CD14-positive monocyte (primary cell): Measurements from ENCODE around the gene PARP16. TPM values are rescaled to one million over a fixed set of nuclear protein-coding genes. Genes with fewer than 3 reads are reported as not detected.
"Not testable (repeated sequence)": the region's sequence is repeated elsewhere in the genome, so short reads cannot be mapped to it uniquely, and the experiment has no call there.

Source experiments
- DNase-seq, 3 donors: peaks; one replicate each; pipeline ENCODE4 v3.0.0-alpha.2; 2011 to 2022
- H2AFZ ChIP-seq: 2 replicates; pipeline ENCODE4 v1.6.0; 2012; ENCODE audit warnings: mild to moderate bottlenecking, low read depth, low read length, inconsistent platforms; ENCODE audit not compliant: insufficient read depth, poor library complexity, severe bottlenecking
- H3K27ac ChIP-seq, 2 donors: 1 replicate in 1 of 2; 2 replicates in 1 of 2; pipeline ENCODE4 v1.5.1; 2012 to 2013; ENCODE audit warnings: low read length in 2 of 2, control low read depth in 1 of 2, inconsistent platforms in 1 of 2, low read depth in 1 of 2, mild to moderate bottlenecking in 1 of 2
- H3K27me3 ChIP-seq, 2 donors: one replicate each; pipeline versions ENCODE4 v1.6.0 to v1.6.1; 2011 to 2013; ENCODE audit warnings: low read length in 2 of 2; ENCODE audit not compliant: control insufficient read depth in 2 of 2, insufficient read depth in 2 of 2
- H3K36me3 ChIP-seq, 2 donors: replicated peaks in 1 of 2; 1 replicate in 1 of 2; 2 replicates in 1 of 2; pipeline versions ENCODE4 v1.5.1 to v1.6.1; 2012 to 2013; ENCODE audit warnings: low read length in 2 of 2, control low read depth in 1 of 2, inconsistent platforms in 1 of 2, mild to moderate bottlenecking in 1 of 2; ENCODE audit not compliant: insufficient read depth in 2 of 2, control insufficient read depth in 1 of 2
- H3K4me1 ChIP-seq, 2 donors: 1 replicate in 1 of 2; 2 replicates in 1 of 2; pipeline versions ENCODE4 v1.5.1 to v1.6.1; 2012 to 2013; ENCODE audit warnings: low read length in 2 of 2, control low read depth in 1 of 2, inconsistent platforms in 1 of 2, mild to moderate bottlenecking in 1 of 2, moderate library complexity in 1 of 2; ENCODE audit not compliant: insufficient read depth in 2 of 2, control insufficient read depth in 1 of 2
- H3K4me2 ChIP-seq: replicated peaks from 2 replicates; pipeline ENCODE3; 2012; ENCODE audit warnings: low read length, moderate library complexity, mild to moderate bottlenecking; ENCODE audit not compliant: poor library complexity, severe bottlenecking; ENCODE audit errors: extremely low read depth
- H3K4me3 ChIP-seq, 3 experiments: fragments of 200-600 bp in 1 of 3; sonication (generic) in 1 of 3; replicated peaks in 1 of 3; 1 replicate in 2 of 3; 2 replicates in 1 of 3; pipeline ENCODE4 v1.5.1; 2011 to 2013; ENCODE audit warnings: low read length in 3 of 3, mild to moderate bottlenecking in 3 of 3, control low read depth in 2 of 3, low read depth in 2 of 3, inconsistent platforms in 1 of 3, moderate library complexity in 1 of 3
- H3K79me2 ChIP-seq: 2 replicates; pipeline ENCODE4 v1.6.0; 2012; ENCODE audit warnings: mild to moderate bottlenecking, control low read depth, inconsistent platforms, low read length, moderate library complexity; ENCODE audit not compliant: insufficient read depth
- H3K9ac ChIP-seq: 2 replicates; pipeline ENCODE4 v1.6.0; 2017; ENCODE audit warnings: low read length, mild to moderate bottlenecking; ENCODE audit not compliant: insufficient read depth, poor library complexity, severe bottlenecking
- H3K9me3 ChIP-seq, 2 donors: replicated peaks in 1 of 2; 1 replicate in 1 of 2; 2 replicates in 1 of 2; pipeline versions ENCODE4 v1.5.1 to v1.6.1; 2012 to 2013; ENCODE audit warnings: low read length in 2 of 2, control low read depth in 1 of 2; ENCODE audit not compliant: control insufficient read depth in 1 of 2, insufficient read depth in 1 of 2
- H4K20me1 ChIP-seq: 2 replicates; pipeline ENCODE4 v1.6.0; 2012; ENCODE audit warnings: mild to moderate bottlenecking, low read length, control low read depth, moderate library complexity; ENCODE audit not compliant: insufficient read depth
- H3K27ac Mint-ChIP-seq, 7 donors: one replicate each; pipeline ENCODE4 v1.8.0; 2020; ENCODE audit warnings: mild to moderate bottlenecking in 7 of 7, mixed read lengths in 7 of 7, moderate library complexity in 6 of 7, inconsistent platforms in 2 of 7
- H3K27me3 Mint-ChIP-seq, 3 donors: one replicate each; pipeline ENCODE4 v1.8.0; 2021 to 2022; ENCODE audit warnings: low read depth in 3 of 3, mild to moderate bottlenecking in 3 of 3, mixed read lengths in 3 of 3, moderate library complexity in 3 of 3, inconsistent platforms in 1 of 3
- H3K36me3 Mint-ChIP-seq, 2 donors: one replicate each; pipeline ENCODE4 v1.8.0; 2020; ENCODE audit warnings: mixed read lengths in 2 of 2, inconsistent platforms in 1 of 2, mild to moderate bottlenecking in 1 of 2
- H3K4me1 Mint-ChIP-seq: one replicate; pipeline ENCODE4 v1.8.0; 2020; ENCODE audit warnings: mild to moderate bottlenecking, mixed read lengths
- H3K4me3 Mint-ChIP-seq, 2 donors: one replicate each; pipeline ENCODE4 v1.8.0; 2020; ENCODE audit warnings: mild to moderate bottlenecking in 2 of 2, mixed read lengths in 2 of 2, moderate library complexity in 1 of 2
- H3K9me3 Mint-ChIP-seq, 7 donors: one replicate each; pipeline ENCODE4 v1.8.0; 2020 to 2022; ENCODE audit warnings: mixed read lengths in 7 of 7, mild to moderate bottlenecking in 6 of 7, moderate library complexity in 6 of 7, inconsistent platforms in 2 of 7
- CTCF ChIP-seq: fragments of 200-600 bp; IDR thresholded peaks from one replicate; pipeline ENCODE4 v1.8.0; 2022; ENCODE audit warnings: antibody characterized with exemption, mild to moderate bottlenecking
- WGBS: methylation state at CpG from one replicate; pipeline ENCODE4 v1.1.5; 2013; ENCODE audit warnings: missing lambda C conversion rate; ENCODE audit not compliant: insufficient coverage; 5-methylcytosine and 5-hydroxymethylcytosine counted together
- intact Hi-C, 2 donors: fragments of 100-400 bp; cut with micrococcal nuclease; formaldehyde crosslinking; loops; one replicate each; pipeline versions ENCODE4 v1.15.0 to v1.15.1; 2023
- polyA plus RNA-seq, 3 donors: library from polyadenylated mRNA; depleted of rRNA in 1 of 3; unstranded in 2 of 3; stranded (reverse) in 1 of 3; fragments of 300-500 nt in 2 of 3; fragments of >200 nt in 1 of 3; fragmentation: Illumina TruSeq in 2 of 3; gene quantifications; 1 replicate in 2 of 3; 2 replicates in 1 of 3; pipeline ENCODE4 v1.2.3, GENCODE V29; 2012 to 2021

Gene PARP16
- polyA plus RNA-seq, 3 donors: 4.8 to 6.9 (median 5.7) TPM

GRCh38 chr15:65245096-65245856 is 41.4 kb downstream of the PARP16 start:
- no peak for TF ChIP-seq CTCF
- Histone ChIP-seq H2AFZ (no peak overlapping the region), H3K4me1 (peaks cover 0 to 6% of the 10 kb centered on the region in 2 donors), H3K9me3 (no peaks in the 10 kb centered on the region), H3K36me3 (no peaks in the 10 kb centered on the region), H3K4me3 (no peak overlapping the region), H3K4me2 (no peak overlapping the region), H3K9ac (no peak overlapping the region), H3K27me3 (no peaks in the 10 kb centered on the region), H4K20me1 (no peaks in the 10 kb centered on the region), H3K79me2 (no peaks in the 10 kb centered on the region), H3K27ac (no peak overlapping the region)
- no peak overlapping the region for H3K27ac Mint-ChIP-seq
- no peak overlapping the region for H3K4me3 Mint-ChIP-seq
- peaks cover 5% of the 10 kb centered on the region for H3K4me1 Mint-ChIP-seq
- H3K9me3 Mint-ChIP-seq: peaks cover 0 to 3% (median 2%) of the 10 kb centered on the region in 7 donors
- H3K36me3 Mint-ChIP-seq: peaks cover 0 to 8% of the 10 kb centered on the region in 2 donors
- 85% methylated on average over 8 of the region's 11 CpGs for WGBS
- peaks cover 0 to 2% (median 0%) of the 10 kb centered on the region in 3 donors for H3K27me3 Mint-ChIP-seq
- DNase-seq: no peak
- intact Hi-C loops: no loop called here

GRCh38 chr15:65244638-65245037 is 42.0 kb downstream of the PARP16 start:
- Histone ChIP-seq H2AFZ (no peak overlapping the region), H3K9ac (no peak overlapping the region), H3K9me3 (no peaks in the 10 kb centered on the region), H3K4me3 (no peak overlapping the region), H4K20me1 (no peaks in the 10 kb centered on the region), H3K36me3 (no peaks in the 10 kb centered on the region), H3K4me2 (no peak overlapping the region), H3K27ac (no peak overlapping the region), H3K27me3 (no peaks in the 10 kb centered on the region), H3K79me2 (no peaks in the 10 kb centered on the region), H3K4me1 (peaks cover 0 to 7% of the 10 kb centered on the region in 2 donors)
- TF ChIP-seq CTCF: no peak
- H3K27ac Mint-ChIP-seq: no peak overlapping the region
- H3K9me3 Mint-ChIP-seq: peaks cover 0 to 3% (median 2%) of the 10 kb centered on the region in 7 donors
- H3K4me1 Mint-ChIP-seq: peaks cover 5% of the 10 kb centered on the region
- H3K27me3 Mint-ChIP-seq: no peaks in the 10 kb centered on the region
- H3K4me3 Mint-ChIP-seq: no peak overlapping the region
- DNase-seq: no peak
- H3K36me3 Mint-ChIP-seq: peaks cover 0 to 8% of the 10 kb centered on the region in 2 donors
- intact Hi-C loops: no loop called here

DNA sequence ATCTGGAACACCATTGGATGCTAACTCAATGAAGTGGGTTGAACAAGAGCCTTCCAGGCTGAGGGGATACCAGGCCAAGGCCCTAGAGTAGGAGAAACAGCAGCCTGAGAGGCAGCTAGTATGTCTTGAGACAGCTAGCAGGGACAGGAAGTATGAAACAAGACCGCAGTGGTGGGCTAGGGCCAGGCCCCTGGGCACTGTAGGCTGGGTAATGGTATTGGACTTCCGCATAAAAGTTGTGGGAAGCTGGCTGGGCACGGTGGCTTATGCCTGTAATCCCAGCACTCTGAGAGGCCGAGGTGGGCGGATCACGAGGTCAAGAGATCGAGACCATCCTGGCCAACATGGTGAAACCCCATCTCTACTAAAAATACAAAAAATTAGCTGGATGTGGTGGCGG is 50.2 kb downstream of the PARP16 start:
- H3K4me1 Mint-ChIP-seq, H3K4me3 Mint-ChIP-seq, H3K27ac ChIP-seq, H3K79me2 ChIP-seq, H4K20me1 ChIP-seq, H3K9me3 Mint-ChIP-seq, H3K27me3 Mint-ChIP-seq, H3K4me1 ChIP-seq, DNase-seq, H3K36me3 ChIP-seq, H3K9me3 ChIP-seq, H3K4me3 ChIP-seq, H3K36me3 Mint-ChIP-seq, H3K27me3 ChIP-seq, H3K9ac ChIP-seq, H3K4me2 ChIP-seq, H3K27ac Mint-ChIP-seq, intact Hi-C loops, H2AFZ ChIP-seq: not testable (repeated sequence)
- no CpG with 5 or more reads among the region's 8 CpGs for WGBS
